Measurements from ENCODE around the gene NMRK2. TPM values are rescaled to one million over a fixed set of nuclear protein-coding genes. Genes with fewer than 3 reads are reported as not detected.

Gene NMRK2
- total RNA-seq, 1 experiment from 2014 or later = not detected

DNA sequence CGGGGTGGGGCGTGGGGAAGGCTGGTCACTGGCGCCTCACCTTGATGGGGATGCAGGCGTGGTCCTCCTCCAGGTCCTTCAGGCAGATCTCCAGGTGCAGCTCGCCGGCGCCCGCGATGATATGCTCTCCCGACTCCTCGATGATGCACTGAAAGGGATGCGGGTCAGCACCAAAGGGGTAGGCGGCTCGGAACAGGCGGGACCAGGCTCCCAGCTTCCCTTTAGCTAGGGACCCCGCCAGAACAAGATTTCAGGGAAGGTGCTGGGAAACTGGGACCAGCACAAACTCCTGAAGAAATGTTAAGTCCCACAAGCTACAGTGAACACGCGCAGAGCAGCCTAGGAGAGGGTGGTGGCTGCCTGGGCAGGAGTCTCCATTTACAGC lies 46.4 kb downstream of the NMRK2 start:
- H3K4me1 ChIP-seq (ENCODE audit: insufficient read depth, low read length, poor library complexity, severe bottlenecking) = peaks cover 26% of the 10 kb centered on the region
- DNase-seq (ENCODE audit: low spot score) = no peak
- intact Hi-C loops (cut with micrococcal nuclease; ENCODE audit: unreplicated experiment) = no loop called here
- H3K36me3 ChIP-seq (ENCODE audit: insufficient read depth, low read length, poor library complexity, severe bottlenecking) = peaks cover 94% of the 10 kb centered on the region
- peak overlapping the region; percentile 7 for H3K27ac ChIP-seq (ENCODE audit: low read depth, low read length, poor library complexity, severe bottlenecking)
- BruUV-seq (replicated peaks) = no TSS peak
- no peaks in the 10 kb centered on the region for H3K27me3 ChIP-seq (replicated peaks; ENCODE audit: insufficient read depth, low read depth, low read length, poor library complexity)
- H3K4me3 ChIP-seq (ENCODE audit: low read depth, low read length, poor library complexity, severe bottlenecking) = no peak overlapping the region
- ChIA-PET POLR2A (ENCODE audit: low non-redundant PET) (interaction anchor here (1.3 kb wide), 1 partner anchor 10 kb away, joined by 4 read pairs; no protein-coding TSS in a partner anchor), CTCF (no interaction called here)
- no peak for TF ChIP-seq CTCF (conservative IDR thresholded peaks at IDR 0.05; ENCODE audit: low read depth, low read length)
- no peak for TF ChIP-seq EZH2 (IDR thresholded peaks at IDR 0.05; ENCODE audit: borderline replicate concordance, low read depth, low read length, poor library complexity, severe bottlenecking)
- H3K9me3 ChIP-seq (ENCODE audit: low read depth, low read length, poor library complexity, severe bottlenecking) = no peaks in the 10 kb centered on the region

DNA sequence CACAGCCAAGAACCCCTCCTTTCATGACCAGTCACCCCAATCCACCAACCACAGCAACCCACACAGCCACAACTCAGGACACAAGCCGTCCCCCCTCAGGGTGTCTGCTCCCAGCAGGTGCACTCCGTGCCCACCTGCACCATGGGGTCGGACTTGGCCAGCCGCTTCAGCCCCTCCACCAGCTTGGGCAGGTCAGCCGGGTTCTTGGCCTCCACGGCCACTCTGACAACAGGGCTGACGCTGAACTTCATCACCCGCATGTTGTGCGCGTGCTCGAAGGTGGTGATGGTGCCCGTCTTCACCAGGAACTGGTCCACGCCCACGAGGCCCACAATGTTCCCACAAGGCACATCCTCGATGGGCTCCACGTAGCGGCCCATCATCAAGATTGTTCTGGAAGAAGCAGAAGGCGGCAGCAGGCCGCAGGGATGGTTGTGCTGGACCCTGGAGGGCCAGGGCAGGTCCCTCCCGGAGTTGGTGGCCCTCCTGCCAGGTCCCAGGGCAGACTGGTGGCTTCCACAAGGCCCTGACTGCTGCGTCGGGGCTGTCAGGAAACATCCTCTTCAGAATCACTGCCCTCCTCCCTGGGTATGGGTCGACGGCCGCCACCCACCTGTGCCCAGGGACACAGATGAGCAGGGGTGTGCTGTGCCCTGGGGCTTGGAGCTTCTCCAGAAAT lies 46.9 kb downstream of the NMRK2 start:
- no peak for DNase-seq (ENCODE audit: low spot score)
- intact Hi-C loops (cut with micrococcal nuclease; ENCODE audit: unreplicated experiment) = no loop called here
- Histone ChIP-seq H3K27ac (ENCODE audit: low read depth, low read length, poor library complexity, severe bottlenecking) (no peak overlapping the region), H3K4me1 (ENCODE audit: insufficient read depth, low read length, poor library complexity, severe bottlenecking) (peaks cover 26% of the 10 kb centered on the region), H3K27me3 (replicated peaks; ENCODE audit: insufficient read depth, low read depth, low read length, poor library complexity) (no peaks in the 10 kb centered on the region), H3K9me3 (ENCODE audit: low read depth, low read length, poor library complexity, severe bottlenecking) (no peaks in the 10 kb centered on the region), H3K4me3 (ENCODE audit: low read depth, low read length, poor library complexity, severe bottlenecking) (no peak overlapping the region), H3K36me3 (ENCODE audit: insufficient read depth, low read length, poor library complexity, severe bottlenecking) (peaks cover 99% of the 10 kb centered on the region)
- POLR2A ChIA-PET (ENCODE audit: low non-redundant PET) = no interaction called here
- TF ChIP-seq EZH2 (IDR thresholded peaks at IDR 0.05; ENCODE audit: borderline replicate concordance, low read depth, low read length, poor library complexity, severe bottlenecking) (no peak), CTCF (conservative IDR thresholded peaks at IDR 0.05; ENCODE audit: low read depth, low read length) (no peak)
- CTCF ChIA-PET = no interaction called here
- BruUV-seq (replicated peaks) = no TSS peak

DNA sequence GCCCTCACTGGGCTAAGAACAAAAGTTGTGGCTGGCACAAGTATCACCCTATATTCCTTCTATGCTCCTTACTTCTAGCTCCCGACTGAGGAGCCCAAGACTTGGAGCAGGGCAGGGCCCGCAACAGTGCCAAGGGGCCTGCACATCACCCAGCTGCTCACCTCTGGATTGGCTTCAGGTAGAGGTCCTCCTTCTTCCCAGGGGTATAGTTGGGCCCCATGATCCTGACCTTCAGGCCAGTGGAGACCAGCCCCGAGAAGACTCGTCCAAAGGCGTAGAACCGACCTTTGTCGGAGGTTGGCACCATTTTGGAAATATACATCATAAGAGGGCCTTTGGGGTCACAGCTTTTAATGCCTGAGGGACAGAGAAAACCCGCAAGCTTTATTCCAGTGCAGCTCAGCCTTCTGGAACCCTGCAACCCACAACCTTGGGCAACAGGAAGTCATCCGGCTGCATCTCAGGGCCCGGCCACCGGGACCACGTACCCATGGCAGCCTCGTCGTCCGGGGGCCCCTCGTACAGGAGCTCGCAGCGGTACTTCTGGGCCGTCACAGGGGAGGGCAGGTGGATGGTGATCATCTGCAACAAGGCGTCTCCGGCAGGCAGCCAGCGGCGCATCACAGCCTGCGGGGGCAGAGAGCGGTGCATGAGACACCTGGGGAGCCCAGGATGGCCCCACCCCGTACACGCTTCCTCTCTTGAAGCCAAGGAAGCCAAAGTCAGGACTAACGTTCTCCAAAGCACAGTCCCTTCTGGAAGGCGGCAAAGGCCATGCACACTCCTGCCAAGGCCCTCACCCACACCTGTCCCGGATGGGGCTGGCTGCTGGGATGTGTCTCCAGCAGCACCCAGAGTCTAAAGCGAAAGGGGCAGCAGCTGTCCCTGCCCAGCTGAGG lies 47.7 kb downstream of the NMRK2 start:
- intact Hi-C loops (cut with micrococcal nuclease; ENCODE audit: unreplicated experiment) = no loop called here
- no peak overlapping the region for H3K4me3 ChIP-seq (ENCODE audit: low read depth, low read length, poor library complexity, severe bottlenecking)
- no peaks in the 10 kb centered on the region for H3K9me3 ChIP-seq (ENCODE audit: low read depth, low read length, poor library complexity, severe bottlenecking)
- TSS peak; percentile 0 for BruUV-seq (replicated peaks)
- H3K27ac ChIP-seq (ENCODE audit: low read depth, low read length, poor library complexity, severe bottlenecking) = peak overlapping the region; percentile 7
- H3K4me1 ChIP-seq (ENCODE audit: insufficient read depth, low read length, poor library complexity, severe bottlenecking) = peaks cover 26% of the 10 kb centered on the region
- CTCF ChIA-PET = no interaction called here
- no peak for TF ChIP-seq CTCF (conservative IDR thresholded peaks at IDR 0.05; ENCODE audit: low read depth, low read length)
- TF ChIP-seq EZH2 (IDR thresholded peaks at IDR 0.05; ENCODE audit: borderline replicate concordance, low read depth, low read length, poor library complexity, severe bottlenecking) = no peak
- POLR2A ChIA-PET (ENCODE audit: low non-redundant PET) = no interaction called here
- no peaks in the 10 kb centered on the region for H3K27me3 ChIP-seq (replicated peaks; ENCODE audit: insufficient read depth, low read depth, low read length, poor library complexity)
- H3K36me3 ChIP-seq (ENCODE audit: insufficient read depth, low read length, poor library complexity, severe bottlenecking) = peaks cover 92% of the 10 kb centered on the region
- no peak for DNase-seq (ENCODE audit: low spot score)

Data from A673 (cell line).